ENCODE results near the gene FAM237A. TPM values are rescaled to one million over a fixed set of nuclear protein-coding genes. Genes with fewer than 3 reads are reported as not detected.
A peak's percentile ranks its signal among the peaks of the same experiment; 100 is the strongest.

Gene FAM237A
- total RNA-seq (2014; rRNA removed; shearing (Covaris generic)), result not detected in 2 replicates
- polyA plus RNA-seq (2015; cell fraction: cytosol; rRNA removed), result not detected in 2 replicates
- not detected in 2 replicates for polyA plus RNA-seq (2015; cell fraction: nucleus; rRNA removed)

DNA sequence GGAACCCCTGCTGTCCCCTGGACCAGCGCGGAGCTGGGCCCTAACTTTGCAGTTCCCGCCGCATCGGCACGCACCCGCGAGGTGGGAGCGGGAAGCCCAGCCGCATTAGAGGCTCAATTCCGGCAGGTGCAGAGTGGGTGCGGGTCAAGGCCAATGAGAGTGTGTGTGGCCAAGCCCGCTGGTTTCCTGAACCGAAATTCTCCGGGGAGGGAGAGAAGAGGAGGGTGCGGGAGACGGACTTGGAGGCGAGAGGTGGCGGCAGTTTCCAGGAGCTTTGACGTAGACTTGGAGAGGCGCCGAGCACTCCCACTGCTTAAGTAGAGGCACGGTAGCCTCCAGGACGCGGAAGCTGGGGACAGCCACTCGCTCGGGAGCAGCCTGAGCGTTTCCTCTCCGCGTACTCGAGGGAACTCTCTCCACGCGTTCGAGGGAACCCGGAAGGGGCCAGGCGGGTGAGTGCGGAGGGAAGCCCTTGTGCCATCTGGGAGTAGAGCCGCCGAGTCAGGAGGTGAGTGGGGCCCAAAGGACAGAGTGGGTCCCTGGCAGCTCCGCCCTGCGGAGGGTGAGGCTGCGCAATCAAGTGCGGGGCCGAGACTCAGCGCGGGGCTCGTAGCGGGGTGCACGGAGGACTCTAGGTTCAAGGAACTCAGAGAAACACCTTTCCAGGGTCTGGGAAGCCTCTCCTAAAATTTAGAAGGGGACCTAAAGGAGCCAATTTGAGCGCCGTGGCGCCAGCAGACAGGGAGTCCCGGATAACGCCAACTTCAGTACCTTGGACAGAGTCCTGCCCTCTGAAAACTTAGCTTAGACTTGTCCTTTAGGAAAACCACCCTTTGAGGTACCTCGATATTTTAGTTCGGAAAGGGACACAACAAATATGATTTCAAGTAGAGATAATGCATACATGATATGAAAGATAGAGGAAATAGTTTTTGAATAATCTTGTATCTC lies at the start of gene FAM237A:
Gene FAM237A, plus strand, starts transcription at position 413 of the 951 bp plus-strand sequence. CDS start 1,750 bp downstream, outside the sequence.
- DNase-seq (ENCODE audit: low read depth), result peak; percentile 42

DNA sequence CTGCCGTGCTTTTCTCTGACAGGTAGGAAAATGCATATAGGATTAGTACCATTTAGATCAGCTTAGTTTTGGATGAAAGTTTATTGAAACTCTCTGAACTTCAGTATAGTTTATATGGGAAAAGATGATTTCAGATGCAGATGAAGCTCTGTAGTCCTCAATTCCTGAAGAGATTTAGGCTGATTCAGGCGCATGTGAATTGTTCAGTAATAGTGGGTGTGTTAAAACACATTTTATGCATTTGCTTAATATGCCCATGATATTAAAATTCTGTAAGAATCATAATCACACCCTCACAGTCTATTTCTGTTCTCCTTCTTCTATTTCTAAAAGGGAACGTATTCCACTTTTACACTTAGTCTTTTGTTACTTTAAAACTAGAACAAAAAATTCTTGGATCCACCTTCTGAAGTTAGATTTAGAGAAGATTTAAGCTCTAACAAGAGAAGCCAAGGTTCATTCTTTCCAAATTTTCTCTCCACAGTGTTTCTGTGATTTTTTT lies 44.5 kb upstream of the FAM237A start:
- no peak for DNase-seq (ENCODE audit: low read depth)

DNA sequence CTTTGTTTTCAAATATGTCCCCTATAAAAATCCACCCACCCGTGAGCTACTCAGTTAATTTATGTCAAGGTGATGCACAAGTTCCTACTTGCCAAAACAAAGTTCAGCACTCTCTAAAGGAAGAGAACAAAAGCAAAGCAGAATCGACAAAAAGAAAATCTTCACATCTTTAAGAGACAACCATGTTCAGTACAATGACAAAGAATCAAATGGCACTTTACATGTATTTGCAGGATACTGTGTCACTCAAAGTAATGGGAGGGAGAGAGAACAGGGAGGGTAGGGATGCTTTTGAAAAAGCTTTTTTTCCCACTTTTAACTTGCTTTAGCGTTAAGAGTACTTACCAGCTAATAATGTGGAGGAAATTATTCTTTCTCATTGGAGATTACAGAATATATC lies 39.0 kb upstream of the FAM237A start:
- DNase-seq (ENCODE audit: low read depth), result no peak

DNA sequence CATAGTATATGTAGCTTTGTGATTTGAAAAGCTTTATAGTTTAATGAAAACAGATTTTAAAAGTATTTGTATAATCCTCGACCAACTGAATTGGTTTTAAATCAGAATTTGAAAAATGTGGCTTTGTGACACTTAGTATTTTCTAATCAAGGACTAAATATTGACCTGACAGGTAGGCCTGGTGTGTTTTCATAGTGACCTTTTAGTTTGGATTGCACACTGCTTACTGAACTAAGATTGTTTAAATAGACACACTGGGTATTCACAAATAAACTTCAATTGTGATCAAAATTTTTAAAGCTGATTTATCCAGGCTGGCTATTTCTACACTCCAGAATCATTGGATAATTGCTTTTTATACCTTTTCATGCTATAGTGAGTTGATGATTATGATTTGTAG lies 31.8 kb upstream of the FAM237A start:
- no peak for DNase-seq (ENCODE audit: low read depth)

DNA sequence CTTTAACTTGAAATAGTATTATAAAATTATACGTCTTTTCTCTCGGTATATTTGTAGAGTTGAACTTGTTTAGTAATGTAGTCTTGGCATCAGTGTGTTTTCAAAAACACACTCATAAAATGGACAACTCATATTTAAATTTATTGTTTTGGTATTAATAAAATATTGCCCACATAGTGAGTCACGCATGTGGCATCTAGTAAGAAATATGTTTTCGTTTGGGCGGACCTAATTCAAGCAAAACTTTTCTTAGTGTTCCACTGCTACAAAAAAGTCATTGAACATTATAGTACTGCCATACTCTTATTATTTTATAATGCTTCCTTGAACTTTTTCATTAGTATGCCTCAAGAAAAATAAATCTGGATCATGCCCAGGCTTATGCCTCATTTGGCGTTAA lies 31.1 kb upstream of the FAM237A start:
- DNase-seq (ENCODE audit: low read depth), result no peak

DNA sequence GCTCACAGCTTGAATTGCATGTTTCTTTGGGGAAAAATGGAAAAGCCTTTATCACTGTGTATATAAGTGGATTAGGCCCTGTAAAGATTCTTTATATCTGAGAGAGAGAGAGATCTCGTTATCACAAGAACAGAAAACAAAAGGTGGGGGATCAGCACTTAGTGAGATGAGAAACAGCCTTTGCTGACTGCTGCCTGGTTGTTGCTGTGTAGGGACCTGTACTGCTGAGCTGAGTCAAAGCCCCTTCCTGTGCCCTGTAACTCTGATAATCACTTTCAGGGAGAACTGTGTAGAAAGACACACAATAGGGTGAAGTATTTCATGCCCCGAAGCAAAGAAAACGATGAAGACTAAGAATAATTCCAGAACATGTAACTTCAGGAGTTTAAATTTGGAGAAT lies 30.6 kb upstream of the FAM237A start:
- DNase-seq (ENCODE audit: low read depth), result no peak

DNA sequence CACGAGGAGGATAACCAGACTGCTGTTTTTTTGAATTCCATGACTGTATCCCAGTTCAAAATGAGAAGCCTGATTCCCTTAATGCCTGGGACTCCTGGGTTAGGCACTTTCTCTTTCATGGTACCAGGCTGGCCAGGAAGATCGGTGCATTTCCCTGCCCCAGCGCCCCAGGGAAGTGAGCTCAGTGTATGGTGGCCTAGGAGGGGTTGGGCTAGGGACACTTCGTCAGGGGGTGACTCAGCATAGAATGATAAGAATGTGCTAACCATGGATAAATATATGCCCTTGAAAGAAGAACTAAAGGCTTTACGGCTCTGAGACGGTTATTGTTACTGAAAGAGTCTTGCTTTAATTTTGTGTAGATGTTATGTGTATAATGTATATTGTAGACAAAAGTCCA lies 27.5 kb upstream of the FAM237A start:
- peak; percentile 80 for DNase-seq (ENCODE audit: low read depth)

DNA sequence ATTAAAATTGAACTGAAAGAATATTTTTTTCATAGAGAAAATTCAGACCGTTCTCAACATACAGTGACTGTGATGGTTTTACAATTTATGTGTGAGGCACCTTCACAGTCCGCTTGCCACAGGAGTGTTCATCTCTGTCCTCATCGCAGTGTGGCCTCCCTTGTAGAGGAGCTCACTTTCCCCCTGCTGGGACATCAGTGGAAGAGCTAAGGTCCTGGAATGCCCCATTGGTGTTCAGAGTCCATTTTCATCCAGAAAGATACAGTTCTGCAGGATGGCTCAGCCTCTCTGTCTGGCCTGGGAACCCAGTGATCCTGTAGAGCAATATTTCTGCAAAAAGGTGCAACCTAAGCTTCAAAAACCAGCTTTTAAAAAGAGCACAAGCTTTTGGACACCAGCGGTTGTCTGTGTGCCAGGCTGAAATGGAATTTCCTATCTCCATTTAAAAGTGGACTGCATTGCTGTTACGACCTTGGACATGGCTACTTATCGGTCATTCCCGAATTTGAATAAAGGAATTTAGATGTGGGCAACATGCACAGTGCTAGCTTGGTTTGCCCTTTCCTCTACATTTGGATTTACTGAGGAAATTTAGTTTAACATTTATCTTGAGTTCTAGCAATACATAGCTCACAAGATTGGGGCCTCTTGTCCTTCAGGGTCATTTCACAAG lies 26.7 kb upstream of the FAM237A start:
- no peak for DNase-seq (ENCODE audit: low read depth)

DNA sequence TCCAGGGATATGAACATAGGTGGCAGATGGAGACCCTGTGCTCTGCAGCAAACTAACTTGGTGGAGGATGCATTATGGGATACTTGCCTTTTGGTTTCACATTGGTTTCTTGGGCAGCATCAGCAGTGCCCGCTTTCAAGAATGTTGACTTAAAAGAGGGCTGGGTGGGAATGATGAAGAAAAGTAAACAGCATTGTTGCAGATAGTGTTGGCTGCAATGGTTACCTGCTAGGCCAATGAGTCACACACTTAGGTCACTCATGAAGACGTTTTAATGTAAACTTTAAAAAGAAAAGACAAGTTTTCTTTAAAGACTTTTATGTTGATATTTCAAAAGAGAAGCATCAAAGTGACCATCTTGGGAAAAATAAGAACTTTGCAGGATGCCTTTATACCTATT lies 26.1 kb upstream of the FAM237A start:
- DNase-seq (ENCODE audit: low read depth), result peak; percentile 63

DNA sequence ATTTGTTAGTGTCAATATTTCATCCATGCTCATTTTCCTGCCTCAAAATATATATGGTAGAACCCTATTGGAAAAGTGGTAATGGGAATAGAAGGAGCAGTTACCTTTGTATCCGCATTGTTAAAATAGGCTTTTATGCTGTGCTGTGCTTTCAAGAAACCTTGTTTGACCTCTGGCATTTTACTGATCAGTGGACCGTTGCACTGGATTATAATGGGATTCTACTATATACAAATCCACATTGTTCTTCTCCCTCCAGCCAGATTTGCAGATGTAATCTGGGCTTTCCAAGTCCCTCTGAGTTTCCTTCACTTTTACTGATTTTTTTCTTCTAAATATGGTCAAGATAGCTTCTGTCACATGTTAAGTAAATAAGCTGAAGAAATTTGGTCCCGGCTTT lies 23.3 kb upstream of the FAM237A start:
- no peak for DNase-seq (ENCODE audit: low read depth)

DNA sequence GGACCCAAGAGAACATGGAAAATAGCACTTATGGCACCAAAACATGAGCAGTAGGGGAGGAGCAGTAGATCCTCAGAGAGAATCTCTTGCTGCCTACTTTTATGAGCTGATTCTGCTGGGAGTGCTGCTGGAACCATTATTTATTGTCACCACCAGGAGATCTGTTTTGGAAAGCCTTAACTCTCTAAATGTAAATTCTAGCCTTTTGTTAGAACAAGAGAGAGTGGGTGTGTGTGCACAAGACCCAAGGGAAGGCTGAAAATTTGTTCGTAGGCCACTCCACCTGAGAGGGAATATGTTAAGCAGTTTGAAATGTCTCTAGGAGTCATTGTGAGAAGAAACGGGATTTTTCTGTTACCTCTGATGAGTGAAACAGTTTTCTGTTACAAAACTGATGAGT lies 16.2 kb upstream of the FAM237A start:
- no peak for DNase-seq (ENCODE audit: low read depth)

DNA sequence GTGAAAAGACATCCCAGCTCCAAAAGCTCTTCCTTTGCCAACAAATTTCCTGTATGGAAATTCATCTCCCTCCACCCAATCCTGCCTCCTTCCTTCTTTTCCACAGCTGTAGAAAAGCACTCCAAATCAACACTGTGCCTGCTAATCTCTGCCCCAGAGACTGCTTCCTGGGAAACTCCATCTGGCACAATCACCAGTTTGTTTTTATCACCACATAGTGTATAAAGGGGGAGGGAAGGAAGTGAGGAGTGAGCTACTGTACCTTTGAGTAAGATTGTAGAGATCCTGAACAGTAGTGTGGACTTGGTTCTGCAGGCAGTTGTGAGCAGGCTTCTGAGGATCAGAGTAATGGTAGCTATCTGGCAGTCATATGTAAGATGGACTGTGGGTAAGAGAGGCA lies 14.7 kb upstream of the FAM237A start:
- no peak for DNase-seq (ENCODE audit: low read depth)

DNA sequence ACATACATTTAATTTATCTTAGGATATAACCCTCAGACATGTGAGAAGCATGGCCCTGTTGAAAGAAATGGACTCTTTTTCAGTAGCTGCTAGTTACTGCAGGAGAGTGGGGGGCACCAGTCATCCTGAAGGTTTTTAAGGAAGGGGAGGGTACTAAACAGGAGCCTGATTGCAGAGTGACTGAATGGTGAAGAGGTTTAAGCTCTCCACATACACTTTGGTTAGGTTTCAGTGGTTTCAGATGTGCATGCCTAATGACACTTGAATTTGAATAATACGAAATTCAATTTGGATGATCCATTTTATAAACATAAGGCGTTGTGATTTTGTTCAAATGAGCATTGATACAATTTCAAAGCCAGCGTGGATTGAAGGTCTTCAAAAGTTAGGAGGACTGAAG lies 10.9 kb upstream of the FAM237A start:
- no peak for DNase-seq (ENCODE audit: low read depth)

DNA sequence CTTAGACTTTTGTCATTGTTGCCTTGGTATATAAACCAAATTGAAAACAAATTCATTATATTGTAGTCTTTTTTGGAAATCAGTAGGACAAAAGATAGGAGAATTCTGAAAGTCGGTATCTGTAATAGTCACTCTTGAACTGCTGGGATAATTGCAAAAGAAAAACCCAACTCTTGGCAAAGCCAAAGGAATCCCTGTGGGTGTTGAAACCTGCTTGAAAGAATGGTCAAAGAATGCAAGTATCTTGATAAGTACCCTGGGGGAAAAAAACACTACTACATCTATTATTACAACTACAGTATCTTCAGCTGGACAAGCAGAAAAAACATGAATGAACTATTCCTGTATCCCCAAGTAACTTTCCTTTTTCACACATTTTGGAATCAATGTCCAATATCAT lies 7.3 kb upstream of the FAM237A start:
- DNase-seq (ENCODE audit: low read depth), result no peak

DNA sequence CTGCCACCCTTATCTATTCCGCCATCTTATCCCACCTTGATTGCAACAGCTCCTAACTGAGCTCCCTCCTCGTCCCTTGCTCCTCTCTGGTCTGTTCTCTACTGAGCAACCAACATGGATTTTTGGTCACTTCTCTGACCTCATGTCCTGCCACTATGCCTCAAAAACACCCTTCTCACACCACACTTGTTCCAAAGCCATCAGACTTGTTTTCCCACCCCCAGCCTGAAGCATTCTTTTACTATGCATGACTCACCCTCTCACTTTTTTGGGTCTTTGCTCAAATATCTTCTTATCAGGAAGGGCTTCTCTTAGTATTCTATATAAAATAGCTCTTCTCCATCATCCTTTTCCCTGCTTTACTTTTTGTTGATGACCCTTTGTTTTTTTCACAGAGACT lies 2.7 kb upstream of the FAM237A start:
- no peak for DNase-seq (ENCODE audit: low read depth)

DNA sequence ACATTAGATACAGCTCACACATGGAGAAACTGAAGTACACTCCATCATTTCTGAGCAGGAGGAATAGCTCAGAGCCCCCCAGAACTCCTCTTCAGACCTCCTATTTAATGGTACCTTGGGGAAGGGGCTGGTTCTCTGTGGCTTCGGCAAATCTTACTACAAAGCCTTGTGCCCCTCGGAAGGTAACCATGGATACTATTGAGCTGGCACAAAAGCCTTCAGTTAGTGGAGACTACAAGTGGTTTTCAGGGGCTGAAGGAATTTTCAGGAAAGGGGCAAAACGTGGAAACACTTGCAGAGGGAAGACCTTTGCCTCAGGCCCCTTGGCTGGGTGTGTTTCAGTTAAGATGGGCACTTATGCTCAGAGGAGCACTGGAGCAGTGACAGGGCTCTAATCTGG lies 1.1 kb upstream of the FAM237A start:
- DNase-seq (ENCODE audit: low read depth), result no peak

DNA sequence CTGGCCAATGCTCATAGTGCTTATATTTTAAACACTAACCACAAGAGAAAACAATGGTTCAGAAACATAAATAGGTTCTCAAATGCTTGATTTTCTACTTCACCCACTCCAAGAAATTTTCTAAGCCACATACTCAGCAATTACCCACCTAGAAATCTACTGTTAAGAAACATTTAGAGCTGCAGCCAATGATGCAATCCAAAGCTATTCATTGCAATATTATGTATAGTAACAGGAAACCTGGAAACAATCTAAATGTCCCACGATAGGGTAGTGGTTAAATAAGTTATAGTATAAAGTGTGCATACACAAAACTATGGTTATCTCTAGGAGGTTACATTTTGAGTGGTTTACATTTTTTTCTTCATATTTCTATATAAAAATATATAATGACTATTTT lies 5.7 kb downstream of the FAM237A start:
- DNase-seq (ENCODE audit: low read depth), result no peak

DNA sequence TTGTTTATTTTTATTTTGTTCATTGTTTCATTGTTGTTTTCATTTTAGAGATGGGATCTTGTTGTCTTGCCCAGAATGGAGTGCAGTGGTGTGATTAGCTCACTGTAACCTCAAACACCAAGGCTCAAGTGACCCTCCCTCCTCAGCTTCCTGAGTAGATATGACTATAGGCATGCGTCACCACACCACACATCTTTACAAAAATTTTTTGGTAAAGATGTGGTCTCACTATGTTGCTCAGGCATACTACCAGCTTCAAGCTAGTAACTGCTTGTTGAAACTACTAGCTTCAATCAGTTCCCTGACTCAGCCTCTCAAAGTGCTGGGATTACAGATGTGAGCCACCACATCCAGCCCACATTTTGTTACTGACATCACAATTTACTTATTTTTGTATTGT lies 14.8 kb downstream of the FAM237A start:
- DNase-seq (ENCODE audit: low read depth), result peak; percentile 91

DNA sequence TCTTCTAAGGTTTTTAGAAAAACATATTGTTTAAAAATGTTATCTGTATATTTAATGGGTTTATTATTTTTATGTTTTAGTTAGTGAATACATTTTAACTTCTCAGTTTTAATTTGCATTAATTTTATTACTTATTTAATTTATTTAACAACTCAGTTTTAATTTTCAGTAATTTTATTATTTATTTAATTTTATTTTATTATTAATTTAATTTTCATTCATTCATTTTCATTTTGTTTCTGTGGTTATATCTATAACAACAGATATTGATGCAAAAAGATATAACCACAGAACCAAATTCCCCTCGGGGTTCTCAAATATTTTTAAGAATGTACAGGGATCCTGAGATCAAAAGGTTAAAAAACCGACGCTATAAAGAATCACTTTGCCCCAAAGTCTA lies 23.0 kb downstream of the FAM237A start:
- DNase-seq (ENCODE audit: low read depth), result no peak

DNA sequence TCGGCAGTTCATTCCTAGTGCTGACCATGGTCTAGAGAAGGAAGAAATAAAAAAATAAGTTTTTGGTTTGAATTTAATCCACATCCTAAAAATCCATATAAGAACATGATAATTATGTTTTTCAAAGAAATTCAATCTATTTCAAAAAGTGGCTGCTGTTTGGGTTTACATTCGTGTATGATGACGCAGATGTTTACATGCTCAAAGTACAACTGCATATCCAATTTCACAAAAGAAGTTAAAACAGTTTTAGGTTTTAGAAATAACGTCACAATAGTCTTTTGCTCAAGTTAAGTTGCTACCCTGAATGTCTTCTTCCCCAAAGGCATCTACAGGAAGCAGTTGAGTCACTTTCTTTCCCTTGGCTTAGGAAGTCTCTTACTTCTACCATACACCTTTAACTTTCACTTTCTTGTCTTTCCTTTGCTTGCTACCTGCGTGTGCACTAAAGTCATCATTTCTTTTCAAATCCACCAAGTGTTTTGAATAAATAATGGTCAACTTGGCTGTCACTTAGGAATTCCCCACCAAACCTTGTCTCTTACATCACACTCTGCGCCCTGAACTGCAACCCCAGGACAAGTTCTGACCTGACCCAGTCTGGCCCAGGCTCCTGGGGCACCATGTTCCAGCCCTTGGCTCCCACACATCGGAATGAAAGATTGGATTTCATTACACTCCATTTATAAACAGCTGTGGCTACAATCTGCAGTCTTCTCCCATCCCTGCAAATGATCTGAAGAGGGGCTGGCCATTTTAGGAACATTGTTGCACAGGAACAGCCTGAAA lies 28.4 kb downstream of the FAM237A start:
- peak; percentile 16 for DNase-seq (ENCODE audit: low read depth)

DNA sequence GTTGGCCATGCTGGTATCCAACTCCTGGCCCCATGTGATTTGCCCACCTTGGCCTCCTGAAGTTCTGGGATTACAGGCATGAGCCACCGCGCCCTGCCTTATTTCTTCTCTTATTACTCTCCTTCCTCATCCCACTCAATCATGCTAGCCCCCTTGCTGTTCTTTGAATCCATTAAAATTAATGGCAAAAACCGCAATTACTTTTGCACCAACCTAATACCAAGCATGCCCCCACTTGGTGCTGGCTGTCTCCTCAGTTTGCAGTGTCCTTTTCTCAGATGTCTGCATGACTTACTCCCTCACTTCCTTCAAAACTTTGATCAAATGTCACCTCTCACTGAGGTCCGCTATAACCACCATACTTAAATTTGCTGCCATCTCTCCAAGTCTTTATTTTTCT lies 41.3 kb downstream of the FAM237A start:
- no peak for DNase-seq (ENCODE audit: low read depth)
